Esophagus squamous epithelium (tissue), 5 donors: ENCODE data around the gene TBCD. TPM values are rescaled to one million over a fixed set of nuclear protein-coding genes. Genes with fewer than 3 reads are reported as not detected.
A peak's percentile ranks its signal among the peaks of the same experiment; 100 is the strongest.

Experiments
- DNase-seq: peaks from one replicate; lab custom pipeline; 2025; lab: John Stamatoyannopoulos, UW
- H3K27ac ChIP-seq, 4 donors: fragments of 200-600 bp; sonication (generic); one replicate each; pipeline ENCODE4 v1.5.1; 2016 to 2019; ENCODE audit warnings: mild to moderate bottlenecking in 1 of 4
- H3K27me3 ChIP-seq, 4 donors: fragments of 200-600 bp; sonication (generic); 1 replicate in 3 of 4; 2 replicates in 1 of 4; pipeline versions ENCODE4 v1.5.1 to v1.6.0; 2017 to 2021; ENCODE audit warnings: antibody characterized with exemption in 1 of 4
- H3K36me3 ChIP-seq, 3 donors: fragments of 200-600 bp; sonication (generic); one replicate each; pipeline ENCODE4 v1.5.1; 2016 to 2019
- H3K4me1 ChIP-seq, 3 donors: fragments of 200-600 bp; sonication (generic); one replicate each; pipeline ENCODE4 v1.5.1; 2017 to 2019
- H3K4me3 ChIP-seq, 4 donors: fragments of 200-600 bp; sonication (generic); 1 replicate in 3 of 4; 2 replicates in 1 of 4; pipeline ENCODE4 v1.5.1; 2016 to 2019; ENCODE audit warnings: mild to moderate bottlenecking in 2 of 4, moderate library complexity in 1 of 4
- H3K9me3 ChIP-seq, 3 donors: fragments of 200-600 bp; sonication (generic); one replicate each; pipeline ENCODE4 v1.5.1; 2016 to 2019
- CTCF ChIP-seq, 6 experiments: fragments of 450-650 bp in 4 of 6; fragments of 200-600 bp in 2 of 6; sonication (generic) in 2 of 6; IDR thresholded peaks; one replicate each; pipeline ENCODE4 v1.5.1; 2016 to 2019; ENCODE audit warnings: antibody characterized with exemption in 6 of 6, mild to moderate bottlenecking in 4 of 6, moderate library complexity in 4 of 6
- POLR2A ChIP-seq, 4 donors: fragments of 450-650 bp; IDR thresholded peaks; one replicate each; pipeline ENCODE4 v1.6.1; 2017; ENCODE audit warnings: antibody characterized with exemption in 4 of 4, mild to moderate bottlenecking in 4 of 4, moderate library complexity in 3 of 4
- WGBS, 2 donors: methylation state at CpG; one replicate each; pipeline ENCODE4 v1.1.5; 2018; 5-methylcytosine and 5-hydroxymethylcytosine counted together
- intact Hi-C: fragments of 100-400 bp; cut with DNase I; formaldehyde crosslinking; loops from one replicate; pipeline ENCODE4 v1.15.0; 2022
- total RNA-seq, 4 donors: library from RNA; depleted of rRNA; stranded (reverse); fragments of >200 nt; gene quantifications; one replicate each; pipeline ENCODE4 v1.1.0, GENCODE V29; 2016
- donor health status: DM: yes; HTN: yes; CAD: no.

Gene TBCD
- total RNA-seq, 4 donors from 2014 or later, result 38.8 to 58.3 (median 55.0) TPM

GRCh38 chr17:82831818-82832200 lies 79.9 kb downstream of the TBCD start:
- Histone ChIP-seq H3K4me3 (no peak overlapping the region), H3K9me3 (no peaks in the 10 kb centered on the region), H3K36me3 (peaks cover 14 to 89% (median 24%) of the 10 kb centered on the region in 3 donors), H3K4me1 (peaks cover 6 to 55% (median 7%) of the 10 kb centered on the region in 3 donors), H3K27me3 (no peaks in the 10 kb centered on the region), H3K27ac (peak overlapping the region in 2 of 4 donors; percentile 89 to 93)
- intact Hi-C loops, result no loop called here
- DNase-seq, result no peak
- TF ChIP-seq CTCF (IDR thresholded peaks at IDR 0.05), result no peak
- no peak for TF ChIP-seq POLR2A (IDR thresholded peaks at IDR 0.05)
- 89 to 93% methylated on average over 8 to 10 of the region's 18 CpGs for WGBS, 2 donors

GRCh38 chr17:82832411-82832810 lies 80.5 kb downstream of the TBCD start:
- no peak for DNase-seq
- no peak for TF ChIP-seq POLR2A (IDR thresholded peaks at IDR 0.05)
- no peak for TF ChIP-seq CTCF (IDR thresholded peaks at IDR 0.05)
- WGBS, 2 donors, result 86 to 95% methylated on average over 13 to 14 of the region's 20 CpGs
- H3K4me1 ChIP-seq, result peaks cover 7 to 62% (median 8%) of the 10 kb centered on the region in 3 donors
- H3K9me3 ChIP-seq, result no peaks in the 10 kb centered on the region
- intact Hi-C loops, result no loop called here
- H3K27me3 ChIP-seq, result no peaks in the 10 kb centered on the region
- peaks cover 14 to 85% (median 24%) of the 10 kb centered on the region in 3 donors for H3K36me3 ChIP-seq
- H3K27ac ChIP-seq, result peak overlapping the region in 3 of 4 donors; percentile 28 to 93 (median 89)
- H3K4me3 ChIP-seq, result no peak overlapping the region

- TF ChIP-seq CTCF (IDR thresholded peaks at IDR 0.05) (no peak), POLR2A (IDR thresholded peaks at IDR 0.05) (no peak)
- Histone ChIP-seq H3K9me3 (no peaks in the 10 kb centered on the region), H3K27ac (peak overlapping the region in 3 of 4 donors; percentile 28 to 93 (median 89)), H3K36me3 (peaks cover 14 to 80% (median 24%) of the 10 kb centered on the region in 3 donors), H3K27me3 (no peaks in the 10 kb centered on the region), H3K4me1 (peaks cover 7 to 67% (median 10%) of the 10 kb centered on the region in 3 donors), H3K4me3 (no peak overlapping the region)
- no peak for DNase-seq
- WGBS, 2 donors, result 95 to 97% methylated on average over 11 to 19 of the region's 20 CpGs
- intact Hi-C loops, result no loop called here
Observed at GRCh38 chr17:82832881-82833475, 81.1 kb downstream of the TBCD start.

GRCh38 chr17:82835122-82835521 lies 83.3 kb downstream of the TBCD start:
- Histone ChIP-seq H3K36me3 (peaks cover 11 to 58% (median 24%) of the 10 kb centered on the region in 3 donors), H3K4me3 (peak overlapping the region in 2 of 4 donors; percentile 23 to 48), H3K27ac (peak overlapping the region; percentile 88 to 93 (median 90)), H3K9me3 (no peaks in the 10 kb centered on the region), H3K27me3 (no peaks in the 10 kb centered on the region), H3K4me1 (peaks cover 7 to 64% (median 9%) of the 10 kb centered on the region in 3 donors)
- TF ChIP-seq CTCF (IDR thresholded peaks at IDR 0.05), result no peak
- TF ChIP-seq POLR2A (IDR thresholded peaks at IDR 0.05), result no peak
- intact Hi-C loops, result loop anchor here (5.0 kb wide), 2 partner anchors 42 to 43 kb away; no protein-coding TSS in a partner anchor
- DNase-seq, result no peak
- 72 to 77% methylated on average over 9 of the region's 9 CpGs for WGBS, 2 donors

DNA sequence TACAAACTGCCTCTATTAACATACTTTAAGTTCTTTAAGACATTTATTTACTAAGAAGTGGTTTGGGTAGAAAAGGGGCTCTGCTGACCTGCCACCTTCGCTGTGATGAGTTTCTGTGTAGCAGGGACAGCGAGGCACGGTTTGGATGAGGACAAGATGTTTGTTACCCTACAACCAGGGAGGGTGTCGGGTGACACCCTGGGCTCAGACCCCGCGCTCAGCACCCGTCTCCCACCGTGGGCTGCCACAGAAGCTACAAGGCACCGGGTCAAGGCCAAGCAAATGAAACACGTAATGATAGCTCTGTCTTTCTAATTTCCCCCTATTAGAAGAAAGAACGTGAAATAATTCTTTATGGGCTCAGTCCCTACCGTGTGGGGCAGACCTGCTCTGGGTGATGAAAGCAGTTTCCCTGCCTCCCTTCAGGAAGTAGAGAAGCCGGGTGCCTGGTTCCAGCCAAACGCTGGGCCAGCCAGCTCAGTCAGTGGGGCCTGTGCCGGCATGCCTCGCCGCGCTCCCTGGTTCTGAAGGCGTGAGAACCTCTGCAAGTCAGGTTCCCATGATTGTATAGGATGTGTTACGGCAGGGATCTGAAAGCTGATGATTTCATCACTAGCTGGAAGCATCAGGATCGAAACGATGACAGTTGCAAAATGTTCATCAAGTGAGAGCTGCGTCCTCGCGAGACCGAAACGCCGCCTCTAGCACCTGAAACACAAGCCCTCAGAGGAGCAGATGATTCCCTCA lies 84.1 kb downstream of the TBCD start:
- Histone ChIP-seq H3K36me3 (peaks cover 3 to 50% (median 16%) of the 10 kb centered on the region in 3 donors), H3K4me3 (peak overlapping the region; percentile 10 to 48 (median 27)), H3K27ac (peak overlapping the region; percentile 88 to 93 (median 90)), H3K27me3 (no peaks in the 10 kb centered on the region), H3K4me1 (peaks cover 3 to 64% (median 7%) of the 10 kb centered on the region in 3 donors), H3K9me3 (no peaks in the 10 kb centered on the region)
- TF ChIP-seq POLR2A (IDR thresholded peaks at IDR 0.05), result no peak
- TF ChIP-seq CTCF (IDR thresholded peaks at IDR 0.05), result no peak
- intact Hi-C loops, result loop anchor here (5.0 kb wide), 2 partner anchors 41 to 44 kb away; no protein-coding TSS in a partner anchor
- WGBS, 2 donors, result 47 to 62% methylated on average over 17 to 21 of the region's 28 CpGs
- no peak for DNase-seq
